ENCODE measurements around the gene PALLD. TPM values are rescaled to one million over a fixed set of nuclear protein-coding genes. Genes with fewer than 3 reads are reported as not detected.

Gene PALLD
- total RNA-seq, 1 experiment from 2014 or later, result 27.6 TPM

GRCh38 chr4:168585168-168586091 is 88.6 kb downstream of the PALLD start:
- intact Hi-C loops (cut with micrococcal nuclease; ENCODE audit: unreplicated experiment), result loop anchor here (5.0 kb wide), 4 partner anchors 47 to 332 kb away; no protein-coding TSS in a partner anchor
- TF ChIP-seq CTCF (IDR thresholded peaks at IDR 0.05; ENCODE audit: unreplicated experiment), result peak; percentile 62
- CTCF ChIA-PET, result interaction anchor here (0.5 to 1.1 kb wide), 3 partner anchors 185 to 335 kb away, joined by 3 to 7 read pairs (median 4); no protein-coding TSS in a partner anchor
- Mint-ChIP-seq H3K4me3 (ENCODE audit: low read depth, unreplicated experiment) (no peak overlapping the region), H3K36me3 (ENCODE audit: insufficient read depth, unreplicated experiment) (no peaks in the 10 kb centered on the region), H3K4me1 (ENCODE audit: low read depth, unreplicated experiment) (peaks cover 17% of the 10 kb centered on the region), H3K27me3 (ENCODE audit: unreplicated experiment) (no peaks in the 10 kb centered on the region), H3K27ac (ENCODE audit: unreplicated experiment) (no peak overlapping the region), H3K9me3 (ENCODE audit: low read depth, unreplicated experiment) (no peaks in the 10 kb centered on the region)
- peak; percentile 64 for DNase-seq
- BruUV-seq (replicated peaks), result no TSS peak

GRCh38 chr4:168586926-168587325 is 90.1 kb downstream of the PALLD start:
- CTCF ChIA-PET, result interaction anchor here (0.6 kb wide), 1 partner anchor 26 kb away, joined by 3 read pairs; no protein-coding TSS in a partner anchor

GRCh38 chr4:168587411-168588125 is 90.7 kb downstream of the PALLD start:
- Mint-ChIP-seq H3K4me1 (ENCODE audit: low read depth, unreplicated experiment) (peaks cover 17% of the 10 kb centered on the region), H3K36me3 (ENCODE audit: insufficient read depth, unreplicated experiment) (no peaks in the 10 kb centered on the region)
- CTCF ChIA-PET, result interaction anchor here (0.5 to 0.6 kb wide), 2 partner anchors 25 to 423 kb away, joined by 3 read pairs; partner anchors contain the start of gene CBR4

More at GRCh38 chr4:168586926-168587325, 90.1 kb downstream of the PALLD start:
- intact Hi-C loops (cut with micrococcal nuclease; ENCODE audit: unreplicated experiment), result loop anchor here (5.0 kb wide), 4 partner anchors 45 to 330 kb away; no protein-coding TSS in a partner anchor
- H3K36me3 Mint-ChIP-seq (ENCODE audit: insufficient read depth, unreplicated experiment), result no peaks in the 10 kb centered on the region
- no peak overlapping the region for H3K27ac Mint-ChIP-seq (ENCODE audit: unreplicated experiment)
- peaks cover 17% of the 10 kb centered on the region for H3K4me1 Mint-ChIP-seq (ENCODE audit: low read depth, unreplicated experiment)
- no peak for TF ChIP-seq CTCF (IDR thresholded peaks at IDR 0.05; ENCODE audit: unreplicated experiment)
- no peaks in the 10 kb centered on the region for H3K9me3 Mint-ChIP-seq (ENCODE audit: low read depth, unreplicated experiment)
- no TSS peak for BruUV-seq (replicated peaks)
- no peak overlapping the region for H3K4me3 Mint-ChIP-seq (ENCODE audit: low read depth, unreplicated experiment)
- no peaks in the 10 kb centered on the region for H3K27me3 Mint-ChIP-seq (ENCODE audit: unreplicated experiment)
- no peak for DNase-seq

More at GRCh38 chr4:168587411-168588125, 90.7 kb downstream of the PALLD start:
- H3K27me3 Mint-ChIP-seq (ENCODE audit: unreplicated experiment), result no peaks in the 10 kb centered on the region
- DNase-seq, result peak; percentile 8
- no peak overlapping the region for H3K4me3 Mint-ChIP-seq (ENCODE audit: low read depth, unreplicated experiment)
- BruUV-seq (replicated peaks), result no TSS peak
- TF ChIP-seq CTCF (IDR thresholded peaks at IDR 0.05; ENCODE audit: unreplicated experiment), result no peak
- intact Hi-C loops (cut with micrococcal nuclease; ENCODE audit: unreplicated experiment), result loop anchor here (5.0 kb wide), 4 partner anchors 45 to 330 kb away; no protein-coding TSS in a partner anchor
- no peak overlapping the region for H3K27ac Mint-ChIP-seq (ENCODE audit: unreplicated experiment)
- H3K9me3 Mint-ChIP-seq (ENCODE audit: low read depth, unreplicated experiment), result no peaks in the 10 kb centered on the region

Measured in Calu3 (cell line).